Measurements from ENCODE around the gene CFAP100.

Gene CFAP100

GRCh38 chr3:126483321-126483761 is 88.6 kb downstream of the CFAP100 start:
- FAIRE-seq: no peak

GRCh38 chr3:126484148-126484547 is 89.4 kb downstream of the CFAP100 start:
- no peak for FAIRE-seq

- no peak for FAIRE-seq
These were observed 90.0 kb downstream of the CFAP100 start for GRCh38 chr3:126484662-126485061.

- no peak for FAIRE-seq
These were observed 90.6 kb downstream of the CFAP100 start for GRCh38 chr3:126485176-126485897.

GRCh38 chr3:126485956-126486355 is 91.2 kb downstream of the CFAP100 start:
- no peak for FAIRE-seq

Data from A204.1 (cell line).